Karpas-422 (cell line): Measurements from ENCODE around the gene ENAH. TPM values are rescaled to one million over a fixed set of nuclear protein-coding genes. Genes with fewer than 3 reads are reported as not detected.
"Not testable (repeated sequence)": the region's sequence is repeated elsewhere in the genome, so short reads cannot be mapped to it uniquely, and the experiment has no call there.

Source experiments
- DNase-seq: peaks from one replicate; pipeline ENCODE4 v3.0.0-alpha.2; 2015
- H2AFZ ChIP-seq: fragments of 200-600 bp; sonication (generic); 2 replicates; pipeline ENCODE4 v1.6.1; 2014; ENCODE audit warnings: antibody characterized with exemption, low read length, mixed read lengths
- H3K27ac ChIP-seq: fragments of 200-600 bp; sonication (generic); 2 replicates; pipeline ENCODE4 v1.5.1; 2014; ENCODE audit warnings: mild to moderate bottlenecking, low read length, moderate library complexity
- H3K27me3 ChIP-seq: fragments of 200-600 bp; sonication (generic); 2 replicates; pipeline ENCODE4 v1.6.1; 2014; ENCODE audit warnings: low read length, mixed read lengths
- H3K36me3 ChIP-seq: fragments of 200-600 bp; sonication (generic); 2 replicates; pipeline ENCODE4 v1.6.1; 2014; ENCODE audit warnings: low read length, mixed read lengths; ENCODE audit not compliant: insufficient read depth
- H3K4me1 ChIP-seq: fragments of 200-600 bp; sonication (generic); 2 replicates; pipeline ENCODE4 v1.6.1; 2014; ENCODE audit warnings: mild to moderate bottlenecking, low read length, mixed read lengths
- H3K4me2 ChIP-seq: fragments of 200-600 bp; sonication (generic); 2 replicates; pipeline ENCODE4 v1.6.1; 2014; ENCODE audit warnings: low read length, low read depth, mild to moderate bottlenecking; ENCODE audit not compliant: poor library complexity, severe bottlenecking
- H3K4me3 ChIP-seq: fragments of 200-600 bp; sonication (generic); 2 replicates; pipeline ENCODE4 v1.5.1; 2014; ENCODE audit warnings: mild to moderate bottlenecking, antibody characterized with exemption, low read length, mixed read lengths
- H3K79me2 ChIP-seq: fragments of 200-600 bp; sonication (generic); 2 replicates; pipeline ENCODE4 v1.6.1; 2014; ENCODE audit warnings: mild to moderate bottlenecking, low read length, mixed read lengths
- H3K9ac ChIP-seq: fragments of 200-600 bp; sonication (generic); 2 replicates; pipeline ENCODE4 v1.6.0; 2014; ENCODE audit warnings: low read length
- H3K9me2 ChIP-seq: fragments of 200-600 bp; sonication (generic), shearing (Covaris generic); replicated peaks from 2 replicates; pipeline ENCODE4 v1.6.0; 2014; ENCODE audit warnings: mild to moderate bottlenecking, low read length, moderate library complexity; ENCODE audit not compliant: insufficient read depth
- H3K9me3 ChIP-seq: fragments of 300-700, 200-600 bp; sonication (generic); 2 replicates; pipeline ENCODE4 v1.6.1; 2014; ENCODE audit warnings: low read length, mixed read lengths
- H4K20me1 ChIP-seq: fragments of 200-600 bp; sonication (generic); 2 replicates; pipeline ENCODE4 v1.6.1; 2014; ENCODE audit warnings: mild to moderate bottlenecking, antibody characterized with exemption, low read length, low read depth; ENCODE audit not compliant: insufficient read depth
- total RNA-seq: library from RNA; depleted of rRNA; stranded (reverse); fragments of >200 nt; shearing (Covaris generic); gene quantifications from 2 replicates; pipeline ENCODE4 v1.2.3, GENCODE V29; 2014; ENCODE audit warnings: low replicate concordance

ENAH gene
- total RNA-seq, 1 experiment from 2014 or later: not detected

GRCh38 chr1:225693697-225694096 lies 40.8 kb upstream of the ENAH start:
- not testable (repeated sequence) for H3K9ac ChIP-seq, H3K27ac ChIP-seq, H3K36me3 ChIP-seq, DNase-seq, H3K4me3 ChIP-seq, H2AFZ ChIP-seq, H3K4me1 ChIP-seq, H4K20me1 ChIP-seq, H3K79me2 ChIP-seq, H3K27me3 ChIP-seq, H3K9me2 ChIP-seq, H3K9me3 ChIP-seq, H3K4me2 ChIP-seq

GRCh38 chr1:225693085-225693696 lies 40.3 kb upstream of the ENAH start:
- Histone ChIP-seq H3K27ac (no peak overlapping the region), H2AFZ (no peak overlapping the region), H3K4me1 (no peaks in the 10 kb centered on the region), H3K9me2 (no peaks in the 10 kb centered on the region), H4K20me1 (no peaks in the 10 kb centered on the region), H3K4me2 (no peak overlapping the region), H3K79me2 (no peaks in the 10 kb centered on the region), H3K36me3 (no peaks in the 10 kb centered on the region), H3K9ac (no peak overlapping the region), H3K9me3 (no peaks in the 10 kb centered on the region), H3K27me3 (no peaks in the 10 kb centered on the region), H3K4me3 (no peak overlapping the region)
- DNase-seq: no peak

DNA sequence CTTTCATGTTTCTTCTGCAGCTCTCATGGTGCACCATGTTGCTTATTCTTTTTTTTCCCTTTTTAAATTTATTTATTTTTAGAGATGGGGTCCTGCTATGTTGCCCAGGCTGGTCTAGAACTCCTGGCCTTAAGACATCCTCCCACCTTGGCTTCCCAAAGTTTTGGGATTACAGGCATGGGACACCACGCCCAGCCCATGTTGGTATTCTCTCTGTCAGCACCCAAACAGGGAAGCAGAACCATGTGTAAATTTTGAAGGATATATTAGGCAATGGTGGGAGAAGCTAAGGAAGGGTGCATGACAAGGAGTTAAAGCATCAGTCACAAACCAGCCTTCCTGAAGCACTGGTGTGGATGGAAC lies 39.6 kb upstream of the ENAH start:
- no peaks in the 10 kb centered on the region for H3K79me2 ChIP-seq
- H3K4me2 ChIP-seq: no peak overlapping the region
- no peaks in the 10 kb centered on the region for H3K27me3 ChIP-seq
- H3K9me3 ChIP-seq: no peaks in the 10 kb centered on the region
- H4K20me1 ChIP-seq: no peaks in the 10 kb centered on the region
- no peak overlapping the region for H3K4me3 ChIP-seq
- H3K9me2 ChIP-seq: no peaks in the 10 kb centered on the region
- no peak overlapping the region for H2AFZ ChIP-seq
- H3K27ac ChIP-seq: no peak overlapping the region
- no peaks in the 10 kb centered on the region for H3K36me3 ChIP-seq
- no peaks in the 10 kb centered on the region for H3K4me1 ChIP-seq
- no peak for DNase-seq
- H3K9ac ChIP-seq: no peak overlapping the region

DNA sequence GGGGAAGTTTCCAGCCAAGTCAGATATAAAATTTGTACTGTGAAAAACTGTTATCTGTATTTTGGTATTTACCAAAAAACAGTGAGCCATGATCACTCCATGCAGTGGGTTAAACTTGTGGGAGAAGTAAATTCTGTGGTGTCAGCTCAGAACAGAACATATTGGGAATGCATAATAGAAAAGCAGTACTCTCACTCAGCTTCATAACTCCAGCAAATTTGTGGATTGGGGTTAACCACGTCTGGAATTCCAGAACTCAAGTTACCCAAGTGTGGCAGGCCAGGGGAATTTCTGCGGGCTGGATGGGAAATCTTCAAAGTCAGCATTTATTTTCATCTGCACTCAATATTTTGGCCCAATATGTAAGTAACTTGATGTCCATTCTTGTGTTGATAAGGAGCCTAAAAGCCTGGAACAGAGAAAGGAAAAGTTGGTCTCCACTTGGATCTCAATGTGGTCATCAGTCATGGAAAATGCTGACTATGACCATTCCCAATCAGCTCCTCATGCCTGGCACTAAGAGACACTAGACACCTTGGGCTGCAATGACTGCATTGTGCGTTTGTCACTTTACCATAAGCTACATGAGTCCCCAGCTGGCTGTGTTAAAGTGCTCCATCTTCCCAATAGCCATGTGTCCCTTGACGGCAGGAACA lies 39.1 kb upstream of the ENAH start:
- no peak overlapping the region for H3K9ac ChIP-seq
- no peaks in the 10 kb centered on the region for H3K27me3 ChIP-seq
- no peaks in the 10 kb centered on the region for H3K4me1 ChIP-seq
- no peak overlapping the region for H3K4me3 ChIP-seq
- no peaks in the 10 kb centered on the region for H3K9me2 ChIP-seq
- no peaks in the 10 kb centered on the region for H3K9me3 ChIP-seq
- no peak overlapping the region for H3K27ac ChIP-seq
- no peaks in the 10 kb centered on the region for H3K79me2 ChIP-seq
- no peaks in the 10 kb centered on the region for H3K36me3 ChIP-seq
- no peaks in the 10 kb centered on the region for H4K20me1 ChIP-seq
- no peak overlapping the region for H2AFZ ChIP-seq
- DNase-seq: no peak
- H3K4me2 ChIP-seq: no peak overlapping the region

DNA sequence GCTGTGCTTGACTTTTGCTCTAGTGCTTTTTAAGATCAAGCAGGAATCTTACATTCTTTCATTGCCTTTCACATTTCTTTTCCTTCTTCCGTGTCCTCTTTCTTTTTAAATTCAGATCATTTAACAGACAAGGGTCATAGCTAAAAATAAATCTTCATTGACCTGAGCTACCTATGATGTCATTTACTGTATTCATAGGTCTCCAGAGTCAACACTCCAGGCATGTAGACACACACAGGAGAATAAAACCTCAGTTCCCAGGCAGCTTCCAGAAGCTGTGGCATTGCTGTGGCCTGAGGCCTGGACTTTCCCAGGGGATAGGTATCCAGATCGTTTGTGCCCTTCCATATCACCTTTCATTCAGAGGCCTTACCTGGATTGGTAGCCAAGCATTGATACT lies 38.5 kb upstream of the ENAH start:
- no peaks in the 10 kb centered on the region for H3K9me3 ChIP-seq
- H3K27ac ChIP-seq: no peak overlapping the region
- DNase-seq: no peak
- H3K4me1 ChIP-seq: no peaks in the 10 kb centered on the region
- H3K27me3 ChIP-seq: no peaks in the 10 kb centered on the region
- H3K4me3 ChIP-seq: no peak overlapping the region
- no peak overlapping the region for H3K4me2 ChIP-seq
- H2AFZ ChIP-seq: no peak overlapping the region
- no peak overlapping the region for H3K9ac ChIP-seq
- no peaks in the 10 kb centered on the region for H4K20me1 ChIP-seq
- H3K36me3 ChIP-seq: no peaks in the 10 kb centered on the region
- H3K9me2 ChIP-seq: no peaks in the 10 kb centered on the region
- no peaks in the 10 kb centered on the region for H3K79me2 ChIP-seq

GRCh38 chr1:225689882-225690459 lies 37.0 kb upstream of the ENAH start:
- no peak overlapping the region for H3K9ac ChIP-seq
- no peak for DNase-seq
- no peaks in the 10 kb centered on the region for H3K36me3 ChIP-seq
- H3K9me3 ChIP-seq: no peaks in the 10 kb centered on the region
- no peak overlapping the region for H3K4me3 ChIP-seq
- H3K27me3 ChIP-seq: no peaks in the 10 kb centered on the region
- H3K27ac ChIP-seq: no peak overlapping the region
- H4K20me1 ChIP-seq: no peaks in the 10 kb centered on the region
- no peaks in the 10 kb centered on the region for H3K4me1 ChIP-seq
- H3K79me2 ChIP-seq: no peaks in the 10 kb centered on the region
- no peak overlapping the region for H3K4me2 ChIP-seq
- no peak overlapping the region for H2AFZ ChIP-seq
- H3K9me2 ChIP-seq: no peaks in the 10 kb centered on the region

- no peak overlapping the region for H3K27ac ChIP-seq
- no peak overlapping the region for H3K9ac ChIP-seq
- no peak for DNase-seq
- no peaks in the 10 kb centered on the region for H3K9me2 ChIP-seq
- H3K4me3 ChIP-seq: no peak overlapping the region
- no peak overlapping the region for H3K4me2 ChIP-seq
- no peak overlapping the region for H2AFZ ChIP-seq
- H3K9me3 ChIP-seq: no peaks in the 10 kb centered on the region
- no peaks in the 10 kb centered on the region for H3K4me1 ChIP-seq
- H3K36me3 ChIP-seq: no peaks in the 10 kb centered on the region
- H4K20me1 ChIP-seq: no peaks in the 10 kb centered on the region
- no peaks in the 10 kb centered on the region for H3K27me3 ChIP-seq
- no peaks in the 10 kb centered on the region for H3K79me2 ChIP-seq
Observed at GRCh38 chr1:225688345-225688744, 35.4 kb upstream of the ENAH start.

DNA sequence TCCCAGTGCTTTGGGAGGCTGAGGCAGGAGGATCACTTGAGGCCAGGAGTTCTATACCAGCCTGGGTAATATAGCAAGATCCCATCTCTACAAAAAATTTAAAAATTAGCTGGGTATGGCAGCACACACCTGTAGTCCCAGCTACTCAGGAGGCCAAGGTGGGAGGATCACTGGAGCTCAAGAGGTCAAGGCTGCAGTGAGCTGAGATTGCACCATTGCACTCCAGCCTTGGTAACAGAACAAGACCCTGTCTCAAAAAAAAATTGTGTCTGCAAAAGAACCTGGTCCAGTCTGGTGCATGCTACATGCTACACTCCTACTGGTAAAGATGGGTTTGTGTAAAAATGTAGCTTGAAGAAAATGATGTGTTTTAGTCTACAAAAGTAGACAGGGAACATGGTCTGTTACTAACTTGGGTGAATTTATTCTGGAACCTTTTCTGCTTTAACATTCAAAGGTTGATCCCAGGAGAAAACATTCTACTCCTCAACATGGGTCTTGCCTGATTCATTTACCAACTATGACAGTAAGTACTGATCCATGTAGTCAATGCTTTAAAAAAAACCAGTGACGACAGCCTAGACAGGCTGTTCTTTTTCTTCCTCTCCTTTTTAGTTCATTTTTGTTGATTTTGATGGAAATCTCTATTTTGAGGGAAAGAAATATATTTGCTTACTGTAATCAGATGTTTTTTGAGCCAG lies 32.7 kb upstream of the ENAH start:
- H3K4me3 ChIP-seq: no peak overlapping the region
- H3K4me2 ChIP-seq: no peak overlapping the region
- no peaks in the 10 kb centered on the region for H4K20me1 ChIP-seq
- no peaks in the 10 kb centered on the region for H3K9me3 ChIP-seq
- H3K9ac ChIP-seq: no peak overlapping the region
- H3K4me1 ChIP-seq: no peaks in the 10 kb centered on the region
- no peaks in the 10 kb centered on the region for H3K79me2 ChIP-seq
- DNase-seq: no peak
- no peaks in the 10 kb centered on the region for H3K27me3 ChIP-seq
- no peak overlapping the region for H3K27ac ChIP-seq
- H3K36me3 ChIP-seq: no peaks in the 10 kb centered on the region
- no peaks in the 10 kb centered on the region for H3K9me2 ChIP-seq
- H2AFZ ChIP-seq: no peak overlapping the region
